ENCODE results near the gene TAF15. TPM values are rescaled to one million over a fixed set of nuclear protein-coding genes. Genes with fewer than 3 reads are reported as not detected.
A peak's percentile ranks its signal among the peaks of the same experiment; 100 is the strongest.

The TAF15 gene
- total RNA-seq, 1 experiment from 2014 or later = 32.4 TPM

DNA sequence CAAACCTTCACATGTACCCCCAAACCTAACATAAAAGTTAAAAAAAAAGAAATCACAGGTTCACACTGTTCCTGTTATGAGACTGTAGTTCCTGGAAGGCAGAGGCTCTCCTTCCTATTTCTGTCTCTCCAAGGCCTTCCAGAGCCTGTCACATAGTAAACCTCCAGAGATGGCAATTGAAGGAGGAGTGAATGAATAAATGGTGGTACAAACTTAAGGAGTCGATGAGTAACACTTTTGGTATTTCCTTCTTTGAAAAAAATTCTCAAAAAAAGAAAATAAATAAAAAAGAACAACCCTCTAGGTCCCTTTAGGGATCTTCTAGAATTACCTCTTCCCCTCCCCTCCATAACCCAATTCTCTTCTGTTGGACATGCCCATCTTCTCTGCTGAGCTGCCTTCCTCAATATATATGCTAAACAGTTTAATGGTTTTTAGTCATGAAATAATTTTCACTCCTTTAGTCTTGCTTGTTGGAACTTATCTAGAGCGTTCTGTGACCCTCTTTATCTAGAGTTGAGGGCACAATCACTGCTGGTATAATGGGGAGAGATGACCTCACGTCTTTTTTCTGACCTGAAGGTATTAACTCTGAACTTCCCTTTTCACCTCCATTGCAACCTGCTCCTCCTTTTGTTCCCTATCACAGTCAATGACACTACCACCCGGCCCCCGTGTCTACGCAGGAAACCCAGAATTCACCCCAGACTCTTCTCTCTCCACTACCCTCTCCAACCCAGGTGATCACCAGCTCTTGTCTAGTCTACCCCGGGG, 1.7 kb upstream of the TAF15 start:
- no TSS peak for BruUV-seq (replicated peaks)
- ChIA-PET CTCF (interaction anchor here (1.9 kb wide), 1 partner anchor 43 kb away, joined by 18 read pairs; no protein-coding TSS in a partner anchor), POLR2A (ENCODE audit: unreplicated experiment) (no interaction called here)
- H3F3A ChIP-seq (ENCODE audit: low read length, unreplicated experiment) = no peaks in the 10 kb centered on the region
- peak overlapping the region; percentile 86; the same call in 1 of the 2 replicates for H2AFZ ChIP-seq (ENCODE audit: low read length)
- H3K27ac ChIP-seq (ENCODE audit: low read length) = no peak overlapping the region
- peaks cover 31% of the 10 kb centered on the region for H3K4me1 ChIP-seq (ENCODE audit: insufficient read depth, low read length)
- H4K20me1 ChIP-seq (ENCODE audit: low read length) = peaks cover 22% of the 10 kb centered on the region
- no peaks in the 10 kb centered on the region for H3K9me3 ChIP-seq (ENCODE audit: low read length)
- DNase-seq (peak; percentile 45), ATAC-seq (no peak)
- no peaks in the 10 kb centered on the region for H3K27me3 ChIP-seq (ENCODE audit: low read length)
- TF ChIP-seq EZH2phosphoT487 (IDR thresholded peaks at IDR 0.05; ENCODE audit: borderline replicate concordance, low read length) (no peak), EZH2 (IDR thresholded peaks at IDR 0.05; ENCODE audit: low read length, unreplicated experiment) (no peak)
- TF ChIP-seq, protein P1, sequence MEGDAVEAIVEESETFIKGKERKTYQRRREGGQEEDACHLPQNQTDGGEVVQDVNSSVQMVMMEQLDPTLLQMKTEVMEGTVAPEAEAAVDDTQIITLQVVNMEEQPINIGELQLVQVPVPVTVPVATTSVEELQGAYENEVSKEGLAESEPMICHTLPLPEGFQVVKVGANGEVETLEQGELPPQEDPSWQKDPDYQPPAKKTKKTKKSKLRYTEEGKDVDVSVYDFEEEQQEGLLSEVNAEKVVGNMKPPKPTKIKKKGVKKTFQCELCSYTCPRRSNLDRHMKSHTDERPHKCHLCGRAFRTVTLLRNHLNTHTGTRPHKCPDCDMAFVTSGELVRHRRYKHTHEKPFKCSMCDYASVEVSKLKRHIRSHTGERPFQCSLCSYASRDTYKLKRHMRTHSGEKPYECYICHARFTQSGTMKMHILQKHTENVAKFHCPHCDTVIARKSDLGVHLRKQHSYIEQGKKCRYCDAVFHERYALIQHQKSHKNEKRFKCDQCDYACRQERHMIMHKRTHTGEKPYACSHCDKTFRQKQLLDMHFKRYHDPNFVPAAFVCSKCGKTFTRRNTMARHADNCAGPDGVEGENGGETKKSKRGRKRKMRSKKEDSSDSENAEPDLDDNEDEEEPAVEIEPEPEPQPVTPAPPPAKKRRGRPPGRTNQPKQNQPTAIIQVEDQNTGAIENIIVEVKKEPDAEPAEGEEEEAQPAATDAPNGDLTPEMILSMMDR (conservative IDR thresholded peaks at IDR 0.05; ENCODE audit: low read depth, low read length) = no peak
- no peak overlapping the region for H3K9ac ChIP-seq (ENCODE audit: low read length)
- no peaks in the 10 kb centered on the region for H3K9me2 ChIP-seq (replicated peaks; ENCODE audit: low read length)
- peaks cover 8% of the 10 kb centered on the region; the same call in 1 of the 2 replicates for H3K36me3 ChIP-seq (ENCODE audit: low read depth, low read length)
- H3K4me3 ChIP-seq (ENCODE audit: low read length) = peak overlapping the region; percentile 97; the same call in 1 of the 2 replicates
- intact Hi-C loops (cut with micrococcal nuclease) = loop anchor here (5.0 kb wide), 1 partner anchor 555 kb away; no protein-coding TSS in a partner anchor
- peaks cover 33% of the 10 kb centered on the region for H3K79me2 ChIP-seq (ENCODE audit: low read length)
- H3K4me2 ChIP-seq (ENCODE audit: low read length) = peak overlapping the region; percentile 89; the same call in 1 of the 2 replicates

DNA sequence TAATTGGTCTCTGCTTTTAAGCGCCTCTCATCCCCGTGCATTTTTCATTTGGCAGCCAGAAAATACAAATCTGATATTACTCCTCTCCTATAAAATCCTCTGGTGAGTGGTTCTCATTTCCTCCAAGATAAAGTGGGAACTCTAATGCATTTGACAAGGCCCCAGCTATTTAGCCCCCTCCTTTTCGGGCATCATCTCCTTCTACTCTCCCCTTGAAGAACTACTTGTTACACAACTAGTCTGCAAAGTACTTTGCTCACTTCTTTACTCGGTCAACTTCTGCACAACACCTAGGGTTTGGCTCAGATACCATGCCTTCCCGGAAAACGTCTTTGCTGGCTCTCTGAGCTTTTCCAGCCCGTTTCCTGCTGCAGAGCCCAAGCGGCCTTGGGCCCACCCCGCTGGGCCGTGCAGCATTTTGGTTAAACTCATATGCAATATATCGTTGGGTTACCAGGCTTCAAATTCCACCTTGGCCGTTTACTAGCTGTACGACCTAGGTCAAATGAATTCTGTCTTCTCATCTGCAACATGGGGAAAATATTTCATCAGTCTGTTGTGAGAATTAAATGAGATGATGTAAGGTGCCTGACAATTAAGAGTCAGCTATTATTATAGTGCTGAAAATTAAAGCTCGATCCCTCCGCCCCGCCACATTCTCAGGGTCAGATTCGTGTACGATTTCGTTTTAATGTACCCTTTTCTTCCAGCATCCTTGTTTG, 883 bp upstream of the TAF15 start:
- POLR2A ChIA-PET (ENCODE audit: unreplicated experiment) = interaction anchor here (0.5 to 1.5 kb wide), 4 partner anchors 9 to 708 kb away, joined by 3 to 6 read pairs (median 4); no protein-coding TSS in a partner anchor
- intact Hi-C loops (cut with micrococcal nuclease) = loop anchor here (5.0 kb wide), 1 partner anchor 556 kb away; no protein-coding TSS in a partner anchor
- peak overlapping the region; percentile 89 for H3K4me2 ChIP-seq (ENCODE audit: low read length)
- no peak for TF ChIP-seq EZH2 (IDR thresholded peaks at IDR 0.05; ENCODE audit: low read length, unreplicated experiment)
- TF ChIP-seq, protein P1 (conservative IDR thresholded peaks at IDR 0.05; ENCODE audit: low read depth, low read length) = no peak
- no peak for TF ChIP-seq EZH2phosphoT487 (IDR thresholded peaks at IDR 0.05; ENCODE audit: borderline replicate concordance, low read length)
- no peaks in the 10 kb centered on the region for H3K9me2 ChIP-seq (replicated peaks; ENCODE audit: low read length)
- ATAC-seq = no peak
- H3K4me1 ChIP-seq (ENCODE audit: insufficient read depth, low read length) = peaks cover 31% of the 10 kb centered on the region
- H3K27ac ChIP-seq (ENCODE audit: low read length) = peak overlapping the region; percentile 88
- H3K79me2 ChIP-seq (ENCODE audit: low read length) = peaks cover 41% of the 10 kb centered on the region
- peaks cover 22% of the 10 kb centered on the region for H4K20me1 ChIP-seq (ENCODE audit: low read length)
- H3K9me3 ChIP-seq (ENCODE audit: low read length) = no peaks in the 10 kb centered on the region
- peaks cover 8% of the 10 kb centered on the region; the same call in 1 of the 2 replicates for H3K36me3 ChIP-seq (ENCODE audit: low read depth, low read length)
- H2AFZ ChIP-seq (ENCODE audit: low read length) = peak overlapping the region; percentile 86
- H3K27me3 ChIP-seq (ENCODE audit: low read length) = no peaks in the 10 kb centered on the region
- peak overlapping the region; percentile 93 for H3K9ac ChIP-seq (ENCODE audit: low read length)
- TSS peak; percentile 98 for BruUV-seq (replicated peaks)
- CTCF ChIA-PET = interaction anchor here (1.1 to 1.9 kb wide), 2 partner anchors 41 to 44 kb away, joined by 11 to 18 read pairs; no protein-coding TSS in a partner anchor
- no peaks in the 10 kb centered on the region for H3F3A ChIP-seq (ENCODE audit: low read length, unreplicated experiment)
- DNase-seq = no peak
- H3K4me3 ChIP-seq (ENCODE audit: low read length) = peak overlapping the region; percentile 97
